ENCODE results near the gene GOLGA6L10. TPM values are rescaled to one million over a fixed set of nuclear protein-coding genes. Genes with fewer than 3 reads are reported as not detected.
"Not testable (repeated sequence)": the region's sequence is repeated elsewhere in the genome, so short reads cannot be mapped to it uniquely, and the experiment has no call there.

Gene GOLGA6L10
- total and polyA plus RNA-seq, 2 of the 4 experiments (the other 2 are of a cell fraction) = under 0.01 to 0.79 TPM

- ATAC-seq (ENCODE audit: low read depth); H3K9ac ChIP-seq (ENCODE audit: low read depth, low read length); H3K18ac ChIP-seq (ENCODE audit: low read depth, low read length); H3K27me3 ChIP-seq (ENCODE audit: control insufficient read depth, insufficient read depth, low read length); dilution Hi-C loops (cut with HindIII; ENCODE audit: low sequenced_read_pairs, unreplicated experiment); H4K8ac ChIP-seq (ENCODE audit: low read depth in 2 of 2, low read length in 2 of 2); in situ Hi-C loops (cut with MboI; ENCODE audit: low sequenced_read_pairs); H3K9me3 ChIP-seq (ENCODE audit: control insufficient read depth, insufficient read depth, low read length); H4K20me1 ChIP-seq (ENCODE audit: insufficient read depth, low read length); H2AK9ac ChIP-seq (replicated peaks; ENCODE audit: low read depth, low read length, poor library complexity); H2BK20ac ChIP-seq (ENCODE audit: low read depth, low read length); H3K23ac ChIP-seq (ENCODE audit: low read depth, low read length); CTCF ChIA-PET; H3K4me2 ChIP-seq (ENCODE audit: low read depth, low read length); H3K56ac ChIP-seq (ENCODE audit: extremely low read depth, insufficient read depth, low read length); H3K36me3 ChIP-seq (ENCODE audit: control insufficient read depth, insufficient read depth, low read length); H4K91ac ChIP-seq (ENCODE audit: insufficient read depth, low read depth, low read length); H2AFZ ChIP-seq (replicated peaks; ENCODE audit: low read length, poor library complexity); H4K5ac ChIP-seq (ENCODE audit: low read depth, low read length); H3K4ac ChIP-seq (ENCODE audit: low read depth, low read length); intact Hi-C loops (cut with micrococcal nuclease); DNase-seq; H3K4me1 ChIP-seq (ENCODE audit: control insufficient read depth, insufficient read depth, low read length); H2BK15ac ChIP-seq (ENCODE audit: low read depth, low read length); H2AK5ac ChIP-seq (ENCODE audit: low read depth, low read length); H3K14ac ChIP-seq (replicated peaks; ENCODE audit: low read depth, low read length); BruUV-seq (replicated peaks); H2BK5ac ChIP-seq (ENCODE audit: low read depth, low read length, poor library complexity, severe bottlenecking); H2BK120ac ChIP-seq (ENCODE audit: low read depth, low read length); H3K27ac ChIP-seq (ENCODE audit: insufficient read depth, low read length); POLR2A ChIA-PET (ENCODE audit: unreplicated experiment); H3K4me3 ChIP-seq (ENCODE audit: insufficient read depth, low read depth, low read length); H3K9me1 ChIP-seq (ENCODE audit: insufficient read depth, low read length); H3K79me1 ChIP-seq (ENCODE audit: low read depth in 1 of 2, low read length in 2 of 2): not testable (repeated sequence)
- WGBS, 2 experiments (ENCODE audit: extremely low coverage in 2 of 2, insufficient read length in 1 of 2) = no CpG with 5 or more reads among the region's 5 CpGs
These were observed 1.6 kb downstream of the GOLGA6L10 start for GRCh38 chr15:82347645-82348044.

- intact Hi-C loops (cut with micrococcal nuclease); ATAC-seq (ENCODE audit: low read depth); H4K5ac ChIP-seq (ENCODE audit: low read depth, low read length); BruUV-seq (replicated peaks); H3K9ac ChIP-seq (ENCODE audit: low read depth, low read length); POLR2A ChIA-PET (ENCODE audit: unreplicated experiment); in situ Hi-C loops (cut with MboI; ENCODE audit: low sequenced_read_pairs); H2BK5ac ChIP-seq (ENCODE audit: low read depth, low read length, poor library complexity, severe bottlenecking); H4K20me1 ChIP-seq (ENCODE audit: insufficient read depth, low read length); H2BK15ac ChIP-seq (ENCODE audit: low read depth, low read length); H3K79me1 ChIP-seq (ENCODE audit: low read depth in 1 of 2, low read length in 2 of 2); H4K91ac ChIP-seq (ENCODE audit: insufficient read depth, low read depth, low read length); H2BK120ac ChIP-seq (ENCODE audit: low read depth, low read length); H3K14ac ChIP-seq (replicated peaks; ENCODE audit: low read depth, low read length); H3K27ac ChIP-seq (ENCODE audit: insufficient read depth, low read length); CTCF ChIA-PET; H3K4me3 ChIP-seq (ENCODE audit: insufficient read depth, low read depth, low read length); H3K27me3 ChIP-seq (ENCODE audit: control insufficient read depth, insufficient read depth, low read length); H2AK5ac ChIP-seq (ENCODE audit: low read depth, low read length); H2BK20ac ChIP-seq (ENCODE audit: low read depth, low read length); H3K56ac ChIP-seq (ENCODE audit: extremely low read depth, insufficient read depth, low read length); H3K9me3 ChIP-seq (ENCODE audit: control insufficient read depth, insufficient read depth, low read length); DNase-seq; H3K36me3 ChIP-seq (ENCODE audit: control insufficient read depth, insufficient read depth, low read length); H2AK9ac ChIP-seq (replicated peaks; ENCODE audit: low read depth, low read length, poor library complexity); H3K9me1 ChIP-seq (ENCODE audit: insufficient read depth, low read length); dilution Hi-C loops (cut with HindIII; ENCODE audit: low sequenced_read_pairs, unreplicated experiment); H3K23ac ChIP-seq (ENCODE audit: low read depth, low read length); H3K4me1 ChIP-seq (ENCODE audit: control insufficient read depth, insufficient read depth, low read length); H3K4me2 ChIP-seq (ENCODE audit: low read depth, low read length); H3K18ac ChIP-seq (ENCODE audit: low read depth, low read length); H4K8ac ChIP-seq (ENCODE audit: low read depth in 2 of 2, low read length in 2 of 2); H3K4ac ChIP-seq (ENCODE audit: low read depth, low read length); H2AFZ ChIP-seq (replicated peaks; ENCODE audit: low read length, poor library complexity): not testable (repeated sequence)
- 60% methylated on average over 1 of the region's 2 CpGs; no CpG with 5 or more reads in 1 of the 2 experiments for WGBS, 2 experiments (ENCODE audit: extremely low coverage in 2 of 2, insufficient read length in 1 of 2)
These were observed 4.1 kb downstream of the GOLGA6L10 start for GRCh38 chr15:82345176-82345575.
